Upper lobe of left lung (tissue), 6 donors: ENCODE data around the gene PLGLB1. TPM values are rescaled to one million over a fixed set of nuclear protein-coding genes. Genes with fewer than 3 reads are reported as not detected.
"Not testable (repeated sequence)": the region's sequence is repeated elsewhere in the genome, so short reads cannot be mapped to it uniquely, and the experiment has no call there.

Source experiments
- ATAC-seq, 2 donors: fragments of 200-7000 bp; cut with Tn5 transposase; one replicate each; pipeline ENCODE4 v1.9.1; 2022; ENCODE audit warnings: mild to moderate bottlenecking in 2 of 2, moderate library complexity in 2 of 2; ENCODE audit not compliant: low FRiP score in 2 of 2
- DNase-seq, 2 donors: peaks; one replicate each; pipeline ENCODE4 v3.0.0-alpha.2; 2019 to 2020
- H3K27ac ChIP-seq, 4 donors: fragments of 200-600 bp; sonication (generic); one replicate each; pipeline ENCODE4 v1.5.1; 2016 to 2019
- H3K27me3 ChIP-seq, 4 donors: fragments of 200-600 bp; sonication (generic); one replicate each; pipeline ENCODE4 v1.5.1; 2017 to 2019
- H3K36me3 ChIP-seq, 4 donors: fragments of 200-600 bp; sonication (generic); one replicate each; pipeline ENCODE4 v1.5.1; 2016 to 2019
- H3K4me1 ChIP-seq, 4 donors: fragments of 200-600 bp; sonication (generic); one replicate each; pipeline ENCODE4 v1.5.1; 2018 to 2019
- H3K4me3 ChIP-seq, 4 donors: fragments of 200-600 bp; sonication (generic); one replicate each; pipeline ENCODE4 v1.5.1; 2017 to 2019; ENCODE audit warnings: mild to moderate bottlenecking in 2 of 4, moderate library complexity in 1 of 4
- H3K9me3 ChIP-seq, 4 donors: fragments of 200-600 bp; sonication (generic); one replicate each; pipeline ENCODE4 v1.5.1; 2018 to 2019
- WGBS, 2 donors: methylation state at CpG; one replicate each; pipeline ENCODE4 v1.1.5; 2017 to 2018; 5-methylcytosine and 5-hydroxymethylcytosine counted together
- total RNA-seq, 6 donors: library from RNA; depleted of rRNA in 4 of 6; stranded (reverse); fragments of >200 nt in 4 of 6; gene quantifications; one replicate each; pipeline versions ENCODE4 v1.1.0 to v1.2.1, GENCODE V29; 2016 to 2021
- donor health status: DM: no; HTN: no; CAD: no; lungs with moderate emphysema.
- donor health status: DM: no; HTN: yes; CAD: no; lungs with severe emphysema.

PLGLB1 gene
- total RNA-seq = 1 to 10 TPM in 2 of 6 donors, under 1 TPM in 3, not detected in 1; 0.52 to 3.7 (median 0.88) TPM

DNA sequence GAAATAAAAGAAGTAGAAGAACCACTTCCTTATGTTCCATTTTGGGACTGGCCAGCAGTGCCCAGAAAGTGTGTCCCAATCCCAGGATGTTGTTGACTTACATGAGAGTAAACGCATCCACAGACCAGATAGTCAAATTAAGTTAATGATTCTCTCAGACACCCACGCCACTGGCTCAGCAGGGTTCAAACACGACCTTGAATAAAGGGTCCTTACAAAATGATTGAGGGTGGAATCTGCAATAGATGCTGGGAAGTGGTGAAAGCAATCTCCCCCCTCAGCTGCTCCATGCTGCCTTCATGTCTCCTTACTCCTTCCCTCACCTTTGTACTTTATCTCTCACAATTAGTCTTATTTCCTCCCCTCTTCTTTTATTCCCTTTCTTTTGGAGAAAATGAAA is at the start of gene PLGLB1:
Gene PLGLB1, minus strand, starts transcription at position 101 of the 400 bp plus-strand sequence. Its CDS starts 61 bp downstream, at position 40.
- H3K4me1 ChIP-seq, H3K27me3 ChIP-seq, H3K36me3 ChIP-seq, H3K9me3 ChIP-seq, DNase-seq, H3K4me3 ChIP-seq, ATAC-seq, H3K27ac ChIP-seq: not testable (repeated sequence)
- WGBS, 2 donors = no CpG with 5 or more reads among the region's 3 CpGs

DNA sequence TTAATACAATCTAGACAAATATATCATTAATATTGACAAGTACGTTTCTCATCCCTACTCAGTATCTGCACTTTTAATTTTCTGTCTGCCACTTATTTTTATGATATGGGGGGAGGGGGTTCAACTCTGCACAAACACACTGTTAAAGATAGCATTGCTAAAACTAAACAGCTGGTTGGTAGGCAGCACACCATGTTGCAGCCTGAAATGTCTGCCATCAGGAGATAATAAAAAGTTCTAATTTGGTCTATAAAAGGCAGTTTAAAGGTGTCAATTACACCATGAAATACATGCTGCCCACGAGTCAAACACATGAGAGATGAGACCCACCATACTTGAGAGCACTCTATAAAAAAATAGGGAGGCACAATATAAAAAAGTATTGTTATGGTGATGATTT is 42.7 kb upstream of the PLGLB1 start:
- ATAC-seq, H3K4me3 ChIP-seq, H3K27ac ChIP-seq, DNase-seq, H3K4me1 ChIP-seq, H3K27me3 ChIP-seq, H3K9me3 ChIP-seq, H3K36me3 ChIP-seq: not testable (repeated sequence)
- 75 to 83% methylated on average over 1 of the region's 2 CpGs for WGBS, 2 donors

DNA sequence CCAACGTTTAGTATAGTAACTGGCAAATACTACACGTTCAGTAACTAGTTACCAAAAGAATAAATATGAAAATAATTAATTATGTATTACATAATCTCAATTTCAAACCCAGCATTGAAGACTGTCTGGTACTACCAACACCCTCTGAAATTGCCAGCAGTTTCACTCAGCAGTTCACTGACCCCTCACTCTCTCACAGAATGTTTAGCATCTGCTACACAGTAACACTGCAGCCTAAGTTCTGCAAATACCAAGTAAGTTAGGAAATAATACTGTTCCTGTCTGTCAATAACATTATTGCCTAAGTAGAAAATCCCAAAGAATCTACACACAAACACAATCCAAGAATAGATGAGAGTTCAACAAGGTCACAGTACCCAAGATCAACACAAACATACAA is 41.8 kb upstream of the PLGLB1 start:
- not testable (repeated sequence) for H3K4me3 ChIP-seq, H3K9me3 ChIP-seq, H3K36me3 ChIP-seq, H3K27me3 ChIP-seq, DNase-seq, H3K27ac ChIP-seq, H3K4me1 ChIP-seq
- peak in 1 of 2 donors; percentile 70 for ATAC-seq
- WGBS, 2 donors = no CpG with 5 or more reads among the region's 2 CpGs

DNA sequence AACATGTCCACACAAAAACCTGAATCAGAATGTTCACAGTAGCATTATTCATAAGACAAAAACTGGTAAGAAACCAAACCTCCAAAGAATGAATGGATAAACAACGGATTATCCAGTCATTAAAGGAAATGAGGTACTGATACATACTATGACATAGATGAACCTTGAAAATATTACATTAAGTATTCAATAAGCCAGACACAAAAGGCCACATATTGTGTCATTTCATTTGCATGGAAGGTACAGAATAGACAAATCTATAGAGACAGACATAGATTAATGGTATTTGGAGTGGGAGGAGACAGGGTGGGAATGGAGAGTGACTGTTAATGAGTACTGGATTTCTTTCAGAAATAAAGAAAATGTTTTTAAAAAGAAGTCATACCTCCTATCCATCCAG is 39.9 kb upstream of the PLGLB1 start:
- H3K4me3 ChIP-seq, H3K27ac ChIP-seq, ATAC-seq, H3K9me3 ChIP-seq, H3K4me1 ChIP-seq, H3K27me3 ChIP-seq, DNase-seq, H3K36me3 ChIP-seq: not testable (repeated sequence)
- no CpG with 5 or more reads among the region's 1 CpG for WGBS, 2 donors

DNA sequence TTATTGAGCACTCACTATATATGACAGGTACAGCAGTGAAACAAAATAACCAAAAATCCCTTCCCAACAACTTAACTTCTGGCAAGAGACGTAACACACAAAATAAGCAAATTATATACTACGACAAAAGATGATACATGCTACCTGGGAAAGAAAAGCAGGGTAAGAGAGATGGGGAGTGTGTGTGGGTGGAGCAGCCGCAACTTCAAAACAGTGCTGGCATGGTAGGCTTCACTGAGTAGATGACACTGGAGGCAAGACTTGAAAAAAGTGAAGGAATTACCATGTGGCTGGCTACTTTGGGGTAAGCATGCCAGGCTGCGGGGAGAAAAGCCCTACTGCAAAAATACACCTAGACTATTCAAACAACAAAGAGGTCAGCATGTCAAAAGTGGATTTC is 36.0 kb upstream of the PLGLB1 start:
- not testable (repeated sequence) for H3K9me3 ChIP-seq, H3K27me3 ChIP-seq, H3K27ac ChIP-seq, H3K4me1 ChIP-seq, DNase-seq, H3K36me3 ChIP-seq, H3K4me3 ChIP-seq, ATAC-seq
- 96 to 98% methylated on average over 3 of the region's 4 CpGs for WGBS, 2 donors

DNA sequence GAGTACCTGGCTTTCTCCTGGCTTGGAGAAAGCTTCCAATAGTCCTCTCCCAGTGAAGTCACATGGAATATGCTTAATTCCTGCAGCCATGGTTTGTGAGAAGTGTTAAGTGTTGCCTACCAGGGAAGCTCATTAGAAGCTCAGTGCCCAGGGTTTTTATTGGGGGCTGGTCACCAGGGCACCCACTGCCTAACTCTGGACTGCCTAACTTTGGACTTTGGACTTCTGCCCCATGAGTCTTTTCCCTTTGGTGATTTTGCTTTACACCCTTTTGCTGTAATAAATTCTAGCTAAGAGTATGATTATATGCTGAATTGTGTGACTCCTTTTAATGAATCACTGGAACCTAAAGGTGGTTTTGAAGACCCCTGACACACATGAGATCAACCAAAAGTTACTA is 35.2 kb upstream of the PLGLB1 start:
- not testable (repeated sequence) for H3K4me1 ChIP-seq, DNase-seq, H3K4me3 ChIP-seq, ATAC-seq, H3K36me3 ChIP-seq, H3K9me3 ChIP-seq, H3K27ac ChIP-seq, H3K27me3 ChIP-seq

DNA sequence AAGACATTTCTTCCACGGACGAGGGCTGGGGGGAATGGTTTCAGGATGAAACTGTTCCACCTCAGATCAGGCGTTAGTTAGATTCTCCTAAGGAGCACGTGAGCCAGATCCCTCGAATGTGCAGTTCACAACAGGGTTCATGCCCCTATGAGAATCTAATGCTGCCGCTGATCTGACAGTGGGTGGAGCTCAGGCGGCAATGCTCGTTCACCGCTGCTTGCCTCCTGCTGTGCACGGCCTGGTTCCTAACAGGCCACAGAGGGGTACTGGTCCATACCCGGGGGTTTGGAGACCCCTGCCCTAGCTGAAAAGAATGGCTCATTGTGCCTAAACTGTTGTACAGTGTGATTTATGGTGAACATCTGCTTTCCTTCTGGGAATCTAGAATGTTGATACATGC is 34.8 kb upstream of the PLGLB1 start:
- ATAC-seq, H3K27me3 ChIP-seq, H3K4me1 ChIP-seq, DNase-seq, H3K36me3 ChIP-seq, H3K4me3 ChIP-seq, H3K27ac ChIP-seq, H3K9me3 ChIP-seq: not testable (repeated sequence)
- WGBS, 2 donors = no CpG with 5 or more reads among the region's 11 CpGs

DNA sequence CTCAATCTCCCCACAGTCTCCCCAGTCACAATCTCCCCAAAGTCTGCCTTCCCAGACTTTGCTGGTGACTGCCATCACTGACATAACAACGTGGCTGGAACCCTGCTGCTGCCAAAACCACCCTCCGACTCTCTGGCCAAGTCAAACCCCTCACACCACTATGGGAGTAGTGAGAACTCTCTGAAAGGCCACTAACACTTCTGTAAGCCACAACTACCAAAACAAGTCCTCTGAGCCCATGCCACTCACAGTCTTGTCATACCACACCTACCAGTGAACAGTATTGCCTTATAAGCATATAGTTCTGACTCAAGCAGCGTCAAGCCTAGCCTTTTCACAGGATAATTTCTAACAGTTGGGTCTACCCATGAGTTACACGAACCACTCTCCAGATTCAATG is 32.7 kb upstream of the PLGLB1 start:
- not testable (repeated sequence) for H3K36me3 ChIP-seq, H3K27me3 ChIP-seq, H3K9me3 ChIP-seq, DNase-seq, H3K4me1 ChIP-seq, ATAC-seq, H3K4me3 ChIP-seq, H3K27ac ChIP-seq
- 76% methylated on average over 2 of the region's 4 CpGs; no CpG with 5 or more reads in 1 of the 2 donors for WGBS, 2 donors

DNA sequence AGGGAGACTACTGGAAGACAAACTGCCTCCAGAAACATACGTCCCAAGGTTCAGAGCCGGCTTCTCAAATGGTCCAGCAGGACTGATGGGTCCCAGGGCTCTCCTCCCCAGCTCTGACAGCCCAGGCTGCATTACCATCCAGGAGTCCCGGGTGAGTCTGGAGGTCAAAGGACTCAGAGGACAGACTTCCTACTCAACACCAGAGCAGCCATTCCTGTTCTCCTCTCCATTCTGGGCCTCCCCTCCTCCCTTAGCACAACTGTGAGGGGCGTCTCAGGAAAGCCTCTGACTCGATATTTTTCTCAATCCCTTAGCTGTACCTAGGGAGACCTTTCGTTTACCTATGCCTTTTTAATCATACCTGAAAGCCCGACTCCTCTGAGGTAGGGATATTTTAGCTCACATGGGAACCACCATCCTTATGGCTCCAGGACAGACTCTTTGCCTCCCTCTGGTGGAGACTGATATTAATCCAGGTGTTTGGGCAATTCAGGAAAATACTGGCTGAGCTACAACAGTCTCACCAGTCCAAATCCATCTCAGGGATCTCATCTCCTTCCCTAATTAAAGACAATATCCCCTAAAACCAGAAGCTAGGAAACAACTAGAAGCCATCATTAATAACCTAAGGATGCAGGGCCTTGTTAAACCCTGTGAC is 19.8 kb upstream of the PLGLB1 start:
- not testable (repeated sequence) for H3K27me3 ChIP-seq, H3K36me3 ChIP-seq, DNase-seq, H3K4me3 ChIP-seq, H3K27ac ChIP-seq, H3K4me1 ChIP-seq, H3K9me3 ChIP-seq
- ATAC-seq = peak in 1 of 2 donors; percentile 75
- no CpG with 5 or more reads among the region's 7 CpGs for WGBS, 2 donors

DNA sequence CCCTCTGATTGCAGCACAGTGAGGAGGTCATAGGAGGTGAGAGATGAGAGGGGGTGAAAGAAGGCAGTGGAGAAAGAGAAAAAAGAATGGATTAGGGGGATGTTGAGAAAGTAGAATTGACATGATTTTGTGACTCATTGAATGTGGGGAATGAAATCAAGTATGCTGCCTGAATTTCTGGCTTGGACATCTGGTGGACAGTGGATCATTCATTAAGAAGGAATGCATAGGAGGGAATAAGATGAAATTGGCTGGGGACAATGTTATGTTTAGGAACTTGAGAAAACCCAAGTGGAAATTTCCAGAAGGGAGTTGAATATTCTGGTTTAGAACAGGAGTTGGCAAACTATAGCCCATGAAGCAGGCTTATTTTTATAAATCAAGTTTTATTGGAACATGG is 7.0 kb upstream of the PLGLB1 start:
- H3K4me1 ChIP-seq, H3K4me3 ChIP-seq, H3K9me3 ChIP-seq, DNase-seq, H3K27me3 ChIP-seq, H3K27ac ChIP-seq, H3K36me3 ChIP-seq: not testable (repeated sequence)
- peak in 1 of 2 donors; percentile 64 for ATAC-seq

DNA sequence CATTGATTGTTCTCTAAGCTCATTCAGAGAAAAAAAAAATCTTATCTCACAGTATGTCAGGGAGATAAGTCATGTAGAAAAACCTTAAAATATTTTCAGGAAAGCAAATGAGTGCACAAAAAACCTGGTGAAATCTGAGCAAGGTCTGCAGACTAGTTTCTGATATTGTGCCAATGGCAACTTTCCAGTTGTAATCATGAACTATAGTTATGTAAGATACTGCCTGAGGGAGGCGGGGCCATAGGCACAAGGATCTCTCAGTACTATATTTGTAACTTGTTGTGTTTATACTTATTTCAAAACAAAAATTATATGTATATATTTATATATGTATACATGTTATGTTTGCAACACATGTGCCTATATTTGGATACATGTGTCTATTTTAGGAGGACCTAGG is 5.2 kb upstream of the PLGLB1 start:
- not testable (repeated sequence) for H3K4me3 ChIP-seq, H3K4me1 ChIP-seq, DNase-seq, H3K36me3 ChIP-seq, ATAC-seq, H3K27me3 ChIP-seq, H3K9me3 ChIP-seq, H3K27ac ChIP-seq
- no CpG with 5 or more reads among the region's 1 CpG for WGBS, 2 donors

DNA sequence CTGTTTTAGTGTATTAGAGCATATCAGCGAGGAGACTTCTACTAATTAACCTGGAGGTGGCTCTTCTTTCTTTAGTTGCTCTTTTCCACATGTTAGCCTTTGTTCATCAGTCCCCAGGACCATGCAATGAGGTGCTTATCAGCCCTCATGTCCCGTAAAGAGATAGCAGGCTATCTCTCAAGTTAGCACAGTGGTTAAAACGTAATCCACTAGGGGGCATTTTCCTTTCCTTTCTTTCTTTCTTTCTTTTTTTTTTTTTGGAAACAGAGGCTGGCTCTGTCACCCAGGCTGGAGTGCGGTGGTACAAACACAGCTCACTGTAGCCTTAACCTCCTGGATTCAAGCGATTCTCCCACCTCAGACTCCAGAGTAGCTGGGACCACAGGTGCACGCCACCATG is 4.3 kb upstream of the PLGLB1 start:
- peak in 1 of 2 donors; percentile 16 for ATAC-seq
- H3K27me3 ChIP-seq, H3K4me1 ChIP-seq, DNase-seq, H3K9me3 ChIP-seq, H3K36me3 ChIP-seq, H3K4me3 ChIP-seq, H3K27ac ChIP-seq: not testable (repeated sequence)
- 56 to 57% methylated on average over 1 to 4 of the region's 6 CpGs for WGBS, 2 donors

DNA sequence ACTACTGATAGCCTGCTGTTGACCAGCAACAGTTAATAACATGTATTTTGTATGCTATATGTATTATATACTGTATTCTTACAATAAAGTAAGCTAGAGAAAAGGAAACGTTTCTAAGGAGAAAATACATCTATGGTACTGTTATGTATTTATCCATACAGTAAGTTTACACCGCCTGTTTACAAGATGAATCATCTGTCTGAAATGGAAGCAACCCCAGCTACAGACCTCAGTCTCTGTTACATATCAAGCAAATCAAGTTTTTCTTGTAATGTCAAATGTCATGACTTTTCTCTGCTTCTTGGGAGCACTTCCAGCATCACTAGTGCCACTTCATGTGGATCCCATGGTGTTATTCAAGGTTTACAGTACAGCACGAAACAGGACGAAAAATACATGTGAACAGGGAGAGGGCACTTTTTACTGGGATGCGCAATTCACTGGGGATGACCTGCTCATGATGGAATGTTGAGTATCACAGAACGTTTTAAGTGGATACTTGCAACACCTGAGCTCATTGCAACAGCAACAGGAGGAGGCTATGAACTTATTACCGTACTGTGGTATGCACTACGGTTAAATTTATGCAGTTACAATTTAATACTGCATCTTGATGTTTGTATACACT is 2.5 kb upstream of the PLGLB1 start:
- H3K27me3 ChIP-seq, ATAC-seq, H3K36me3 ChIP-seq, H3K4me3 ChIP-seq, H3K4me1 ChIP-seq, H3K9me3 ChIP-seq, H3K27ac ChIP-seq: not testable (repeated sequence)
- 51 to 82% methylated on average over 4 of the region's 8 CpGs for WGBS, 2 donors
- DNase-seq = peak in 1 of 2 donors; percentile 13

DNA sequence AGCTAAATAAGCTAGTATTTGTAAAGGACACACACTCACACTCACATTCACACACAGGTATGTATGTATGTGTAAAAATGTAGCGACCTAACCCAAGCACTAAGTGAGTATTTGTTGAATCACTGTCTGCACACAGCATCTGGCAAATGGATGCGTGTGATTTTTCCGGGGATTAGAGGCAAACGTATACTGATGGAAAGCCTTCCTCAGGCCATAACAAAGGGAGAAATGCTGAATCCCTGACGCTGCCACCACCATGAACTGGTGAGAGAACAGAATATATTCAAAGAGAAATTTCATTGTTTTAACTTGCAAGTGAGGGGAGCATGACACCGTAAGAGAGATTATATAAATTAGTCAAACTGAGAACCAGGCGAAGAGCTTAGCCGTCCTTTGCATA is 601 bp downstream of the PLGLB1 start:
- not testable (repeated sequence) for H3K27ac ChIP-seq, H3K27me3 ChIP-seq, ATAC-seq, H3K36me3 ChIP-seq, H3K4me3 ChIP-seq, H3K9me3 ChIP-seq, DNase-seq, H3K4me1 ChIP-seq
- no CpG with 5 or more reads among the region's 8 CpGs for WGBS, 2 donors
